ENCODE data around the gene HPGDS.

GRCh38 chr4:94370533-94371254, 28.1 kb upstream of the HPGDS start:
- TF ChIP-seq, protein P1, sequence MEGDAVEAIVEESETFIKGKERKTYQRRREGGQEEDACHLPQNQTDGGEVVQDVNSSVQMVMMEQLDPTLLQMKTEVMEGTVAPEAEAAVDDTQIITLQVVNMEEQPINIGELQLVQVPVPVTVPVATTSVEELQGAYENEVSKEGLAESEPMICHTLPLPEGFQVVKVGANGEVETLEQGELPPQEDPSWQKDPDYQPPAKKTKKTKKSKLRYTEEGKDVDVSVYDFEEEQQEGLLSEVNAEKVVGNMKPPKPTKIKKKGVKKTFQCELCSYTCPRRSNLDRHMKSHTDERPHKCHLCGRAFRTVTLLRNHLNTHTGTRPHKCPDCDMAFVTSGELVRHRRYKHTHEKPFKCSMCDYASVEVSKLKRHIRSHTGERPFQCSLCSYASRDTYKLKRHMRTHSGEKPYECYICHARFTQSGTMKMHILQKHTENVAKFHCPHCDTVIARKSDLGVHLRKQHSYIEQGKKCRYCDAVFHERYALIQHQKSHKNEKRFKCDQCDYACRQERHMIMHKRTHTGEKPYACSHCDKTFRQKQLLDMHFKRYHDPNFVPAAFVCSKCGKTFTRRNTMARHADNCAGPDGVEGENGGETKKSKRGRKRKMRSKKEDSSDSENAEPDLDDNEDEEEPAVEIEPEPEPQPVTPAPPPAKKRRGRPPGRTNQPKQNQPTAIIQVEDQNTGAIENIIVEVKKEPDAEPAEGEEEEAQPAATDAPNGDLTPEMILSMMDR (IDR thresholded peaks at IDR 0.05; ENCODE audit: low read depth, low read length, missing input control) = no peak
- TF ChIP-seq MAX (IDR thresholded peaks at IDR 0.05) (no peak), YY1 (IDR thresholded peaks at IDR 0.05) (no peak), TAF1 (conservative IDR thresholded peaks at IDR 0.05) (no peak), RAD21 (IDR thresholded peaks at IDR 0.05) (no peak), REST (IDR thresholded peaks at IDR 0.05) (no peak)

Data from liver (tissue), 3 donors.